ENCODE data around the gene BATF. TPM values are rescaled to one million over a fixed set of nuclear protein-coding genes. Genes with fewer than 3 reads are reported as not detected.

Gene BATF
- total RNA-seq, 2 experiments from 2014 or later = 122 to 127 TPM

DNA sequence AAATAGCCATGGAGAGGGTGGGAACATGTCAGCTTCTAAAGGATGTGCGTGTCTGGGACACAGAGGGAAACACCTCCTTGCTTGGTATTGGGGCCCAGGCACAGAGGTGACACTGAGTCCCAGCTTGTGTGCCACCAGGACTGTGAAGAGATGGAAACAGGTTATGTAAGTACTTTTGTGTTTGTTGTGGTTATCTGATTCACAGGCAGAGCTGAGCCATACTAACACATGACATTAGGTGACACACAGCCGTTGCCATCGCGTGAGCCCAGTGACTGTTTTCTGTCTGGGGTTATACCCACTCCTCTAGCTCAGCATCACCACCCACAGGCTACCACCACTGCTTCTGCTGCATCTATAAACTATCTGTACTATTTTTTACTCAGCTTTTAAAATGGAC, 44.1 kb downstream of the BATF start:
- ChIA-PET CTCF (interaction anchor here (0.9 to 2.2 kb wide), 10 partner anchors 10 to 258 kb away, joined by 3 to 13 read pairs (median 5); no protein-coding TSS in a partner anchor), POLR2A (interaction anchor here (0.6 to 1.6 kb wide), 7 partner anchors 11 to 476 kb away, joined by 3 to 7 read pairs (median 5); no protein-coding TSS in a partner anchor)

DNA sequence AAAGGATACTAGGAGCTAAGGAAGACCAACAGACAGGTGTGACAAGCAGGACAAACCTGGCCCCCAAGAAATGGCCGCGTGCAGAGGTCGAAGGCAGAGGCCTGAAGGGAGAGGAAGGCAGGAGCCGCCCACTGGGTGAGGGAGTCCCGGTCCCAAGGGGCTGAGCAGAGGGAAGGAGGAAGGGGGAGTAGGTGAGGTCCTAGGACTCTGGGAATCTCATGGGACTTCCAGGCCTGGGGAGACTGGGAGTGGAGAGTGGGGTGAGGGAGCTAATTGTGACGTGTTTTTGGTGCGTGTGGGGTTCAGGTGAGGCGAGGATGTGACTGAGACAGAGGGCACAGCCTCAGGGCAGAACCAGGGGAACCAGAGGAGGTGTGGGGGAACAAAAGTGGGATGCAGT, 44.5 kb downstream of the BATF start:
- ChIA-PET CTCF (interaction anchor here (0.9 to 2.2 kb wide), 10 partner anchors 10 to 259 kb away, joined by 3 to 13 read pairs (median 5); no protein-coding TSS in a partner anchor), POLR2A (interaction anchor here (0.6 to 1.6 kb wide), 7 partner anchors 11 to 477 kb away, joined by 3 to 7 read pairs (median 5); no protein-coding TSS in a partner anchor)

DNA sequence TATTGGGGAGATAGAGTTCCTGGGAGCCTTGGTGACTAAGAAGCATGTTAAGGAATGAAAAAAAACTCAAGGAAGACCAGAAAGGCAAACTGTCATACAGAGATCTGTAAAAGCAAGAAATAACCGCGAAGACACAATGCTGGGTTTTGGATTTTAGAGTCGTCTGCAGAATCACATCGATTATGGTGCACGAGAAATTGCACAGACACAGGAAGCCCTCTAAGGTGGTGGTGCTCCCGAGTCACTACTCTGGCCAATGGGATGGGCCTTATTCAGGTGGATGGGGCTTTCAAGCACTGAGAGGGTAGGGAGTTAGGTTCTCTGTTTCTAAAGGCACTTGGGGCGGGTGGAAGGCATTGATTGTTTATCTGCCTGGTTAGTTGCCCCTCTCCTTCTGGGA, 45.9 kb downstream of the BATF start:
- ChIA-PET CTCF (interaction anchor here (0.9 to 2.2 kb wide), 4 partner anchors 9 to 86 kb away, joined by 4 to 13 read pairs (median 8); no protein-coding TSS in a partner anchor), POLR2A (interaction anchor here (1.0 to 1.6 kb wide), 2 partner anchors 25 to 29 kb away, joined by 3 to 4 read pairs; no protein-coding TSS in a partner anchor)

DNA sequence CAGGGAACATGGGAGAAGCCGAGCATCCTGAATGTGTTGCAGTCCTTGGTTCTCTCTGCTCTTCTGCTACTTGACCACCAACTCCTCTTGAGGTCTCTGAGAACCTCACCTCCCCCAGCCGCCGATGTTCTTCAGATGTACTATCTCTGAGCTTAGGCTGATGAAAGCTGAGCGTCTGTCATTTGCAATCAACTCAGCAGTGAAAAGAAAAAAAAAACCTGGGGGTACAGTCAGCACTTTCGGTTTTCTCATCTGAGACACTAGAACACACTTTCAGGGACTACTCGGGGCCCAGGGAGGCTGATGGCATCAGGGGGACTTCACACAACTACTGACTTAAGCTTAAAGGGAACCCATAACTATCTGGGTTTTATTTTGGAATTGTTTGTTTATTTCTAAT, 46.5 kb downstream of the BATF start:
- POLR2A ChIA-PET = interaction anchor here (0.7 to 1.6 kb wide), 7 partner anchors 8 to 647 kb away, joined by 3 to 5 read pairs (median 3); partner anchors contain the start of gene BATF
- CTCF ChIA-PET = interaction anchor here (1.0 to 6.0 kb wide), 7 partner anchors 8 to 87 kb away, joined by 3 to 30 read pairs (median 5); partner anchors contain the start of gene BATF

DNA sequence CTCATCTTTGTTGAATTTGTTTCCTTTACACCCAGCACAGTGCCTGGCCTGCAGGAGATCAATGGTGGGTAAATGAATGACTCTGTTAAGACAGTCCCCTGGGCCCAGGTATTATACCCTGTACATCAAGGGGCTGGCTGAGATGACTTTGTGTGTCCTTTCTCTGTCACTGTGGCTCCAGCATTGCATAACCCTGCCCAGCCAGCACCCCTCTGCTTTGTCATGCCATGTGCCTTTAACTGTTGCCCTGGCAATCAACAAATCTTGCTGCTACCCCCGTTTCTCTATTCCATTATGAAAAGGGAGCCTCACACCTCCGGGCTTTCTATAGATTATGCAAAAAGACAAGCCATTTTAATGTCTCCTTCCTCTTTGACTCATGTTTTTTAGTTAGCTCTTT, 48.5 kb downstream of the BATF start:
- POLR2A ChIA-PET = interaction anchor here (0.6 kb wide), 1 partner anchor 451 kb away, joined by 4 read pairs; no protein-coding TSS in a partner anchor
- CTCF ChIA-PET = interaction anchor here (0.8 to 6.0 kb wide), 5 partner anchors 10 to 89 kb away, joined by 3 to 30 read pairs (median 3); no protein-coding TSS in a partner anchor

DNA sequence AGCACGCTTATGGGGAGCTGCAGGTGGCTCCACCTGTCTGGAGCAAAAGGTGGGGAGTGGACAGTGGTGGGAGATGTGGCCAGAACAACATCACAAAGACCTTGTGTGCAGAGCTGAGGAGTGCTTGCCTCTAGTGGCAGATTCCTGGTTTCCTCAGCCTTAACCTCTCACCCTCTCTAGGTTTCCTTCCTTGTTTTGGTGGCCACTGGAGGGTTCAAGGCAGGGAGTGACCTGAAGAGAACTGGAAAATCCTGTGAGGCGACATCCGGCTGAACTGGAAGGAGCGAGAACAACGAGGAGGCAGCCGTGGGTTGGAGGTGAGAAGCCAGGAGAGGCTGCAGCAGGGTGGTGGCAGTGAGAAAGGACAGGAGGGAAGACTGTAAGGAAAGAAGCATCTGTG, 49.8 kb downstream of the BATF start:
- POLR2A ChIA-PET = interaction anchor here (1.2 kb wide), 1 partner anchor 9 kb away, joined by 3 read pairs; no protein-coding TSS in a partner anchor
- CTCF ChIA-PET = interaction anchor here (0.8 to 6.0 kb wide), 3 partner anchors 12 to 85 kb away, joined by 3 to 30 read pairs (median 8); no protein-coding TSS in a partner anchor

DNA sequence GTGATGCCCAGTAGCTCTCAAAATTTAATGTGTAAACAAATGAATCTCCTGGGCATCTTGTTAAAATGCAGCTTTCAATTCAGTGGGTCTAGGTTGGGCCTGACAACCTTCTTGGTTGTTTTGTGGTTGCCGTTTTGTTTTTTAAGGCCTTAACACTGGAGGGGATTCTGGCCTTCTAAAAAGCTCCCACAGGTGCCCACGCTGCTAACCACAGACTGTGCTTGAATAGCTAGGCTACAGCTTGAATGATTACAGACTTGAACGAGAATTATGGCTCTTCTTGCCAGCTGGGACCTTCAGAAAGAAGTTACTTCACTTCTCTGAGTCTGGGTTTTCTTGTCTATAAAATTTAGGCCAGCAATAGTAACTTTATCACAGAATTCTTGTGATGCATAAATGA, 54.8 kb downstream of the BATF start:
- POLR2A ChIA-PET = interaction anchor here (1.2 to 1.4 kb wide), 2 partner anchors 8 to 10 kb away, joined by 3 to 4 read pairs; no protein-coding TSS in a partner anchor
- CTCF ChIA-PET = interaction anchor here (0.5 to 4.3 kb wide), 15 partner anchors 8 to 371 kb away, joined by 3 to 37 read pairs (median 7); partner anchors contain the start of genes ERG28 and TTLL5

DNA sequence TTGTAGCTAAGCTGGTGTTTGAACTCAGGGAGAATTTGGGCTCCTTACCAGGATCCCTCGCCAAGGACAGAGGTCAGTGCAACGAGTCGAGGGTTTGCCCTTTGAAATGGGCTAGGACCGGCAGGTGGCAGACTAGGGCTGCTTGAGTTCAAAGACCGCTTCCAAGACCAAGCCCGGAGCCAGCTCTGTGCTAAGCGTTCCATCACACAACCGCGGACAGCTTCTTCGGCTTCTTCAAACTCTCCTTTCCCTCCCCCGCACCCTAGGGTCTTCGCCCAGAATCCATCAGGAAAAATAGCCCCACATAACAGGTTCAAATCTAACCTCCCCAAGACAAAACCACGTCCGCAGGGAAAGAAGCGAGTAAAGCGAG, 55.4 kb downstream of the BATF start:
- CTCF ChIA-PET = interaction anchor here (0.6 to 4.3 kb wide), 17 partner anchors 9 to 89 kb away, joined by 3 to 37 read pairs (median 6); partner anchors contain the start of genes ERG28 and TTLL5
- POLR2A ChIA-PET = interaction anchor here (1.2 to 1.4 kb wide), 2 partner anchors 9 to 11 kb away, joined by 3 to 4 read pairs; no protein-coding TSS in a partner anchor

DNA sequence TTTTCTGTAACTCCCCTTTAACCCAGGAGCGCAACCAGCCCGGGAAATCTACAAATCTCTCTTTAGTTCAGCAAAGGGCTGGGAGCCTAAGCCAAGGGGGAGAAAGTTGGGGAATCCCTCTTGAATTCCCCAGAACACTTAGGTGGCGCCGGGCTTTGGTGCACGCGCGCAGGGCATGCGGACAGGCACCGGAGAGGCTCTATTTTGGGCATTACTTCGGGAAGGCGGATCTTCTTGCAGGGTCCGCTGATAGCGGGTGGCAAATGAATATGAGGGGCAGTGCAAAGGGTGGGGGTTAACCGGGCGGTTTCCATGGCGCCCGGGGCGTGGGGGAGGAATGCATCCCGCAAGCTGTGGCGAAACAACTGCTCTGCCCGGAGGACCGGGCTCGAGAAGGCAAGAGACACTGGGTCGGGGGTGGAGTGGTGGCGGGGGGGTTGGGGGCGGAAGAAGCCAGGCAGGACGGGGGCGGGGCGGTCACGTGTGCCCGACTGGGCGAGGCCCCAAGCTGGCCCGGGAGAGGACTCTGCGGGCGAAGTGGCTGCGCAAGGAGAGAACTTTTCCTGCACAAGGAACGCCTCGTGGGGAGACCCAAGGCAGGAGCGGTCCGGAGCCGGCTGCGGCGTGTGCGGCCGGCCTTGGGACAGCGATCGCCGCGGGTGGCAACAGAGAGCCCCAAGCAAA, 56.0 kb downstream of the BATF start, which contains the start of gene FLVCR2:
FLVCR2 (plus strand) TSS at position 519 of the 684 bp plus-strand sequence. CDS start 353 bp downstream, outside the sequence.
- CTCF ChIA-PET = interaction anchor here (0.6 to 4.3 kb wide), 16 partner anchors 10 to 132 kb away, joined by 3 to 37 read pairs (median 6); partner anchors contain the start of genes ERG28 and TTLL5
- POLR2A ChIA-PET = interaction anchor here (1.2 to 1.4 kb wide), 2 partner anchors 9 to 11 kb away, joined by 3 to 4 read pairs; no protein-coding TSS in a partner anchor

DNA sequence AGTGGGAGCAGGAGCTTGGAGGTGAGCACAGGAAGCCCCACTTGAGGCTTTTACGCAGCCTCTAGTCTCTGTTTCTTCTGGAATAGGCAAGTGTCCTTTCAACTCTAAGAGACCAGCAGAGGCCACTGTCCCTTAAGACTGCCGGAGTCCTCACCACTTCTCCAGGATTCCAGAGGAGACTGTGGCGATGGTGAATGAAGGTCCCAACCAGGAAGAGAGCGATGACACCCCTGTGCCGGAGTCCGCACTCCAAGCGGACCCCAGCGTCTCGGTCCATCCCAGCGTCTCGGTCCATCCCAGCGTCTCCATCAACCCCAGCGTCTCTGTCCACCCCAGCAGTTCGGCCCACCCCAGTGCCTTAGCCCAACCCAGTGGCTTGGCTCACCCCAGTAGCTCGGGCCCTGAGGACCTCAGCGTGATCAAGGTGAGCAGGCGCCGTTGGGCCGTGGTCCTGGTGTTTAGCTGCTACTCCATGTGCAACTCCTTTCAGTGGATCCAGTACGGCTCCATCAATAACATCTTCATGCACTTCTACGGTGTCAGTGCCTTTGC, 56.6 kb downstream of the BATF start:
- POLR2A ChIA-PET = no interaction called here

DNA sequence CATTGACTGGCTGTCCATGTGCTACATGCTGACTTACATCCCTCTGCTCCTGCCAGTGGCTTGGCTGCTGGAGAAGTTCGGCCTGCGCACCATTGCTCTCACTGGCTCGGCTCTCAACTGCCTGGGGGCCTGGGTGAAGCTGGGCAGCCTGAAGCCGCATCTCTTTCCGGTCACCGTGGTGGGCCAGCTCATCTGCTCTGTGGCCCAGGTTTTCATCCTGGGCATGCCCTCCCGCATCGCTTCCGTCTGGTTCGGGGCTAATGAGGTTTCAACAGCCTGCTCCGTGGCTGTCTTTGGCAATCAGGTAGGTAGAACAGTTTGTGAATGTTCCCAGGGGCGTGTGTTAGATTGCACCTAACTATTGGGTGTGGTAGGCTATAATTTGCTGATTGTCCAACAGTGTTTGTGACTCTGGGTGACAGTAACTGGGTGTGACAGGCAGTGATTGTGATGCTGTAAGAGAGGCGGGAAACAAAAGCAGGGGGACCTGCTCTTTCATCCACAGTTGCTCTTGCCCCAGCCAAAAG, 57.1 kb downstream of the BATF start:
- ChIA-PET CTCF (interaction anchor here (4.3 kb wide), 1 partner anchor 74 kb away, joined by 37 read pairs; no protein-coding TSS in a partner anchor), POLR2A (no interaction called here)

More for the DNA sequence above, 56.6 kb downstream of the BATF start:
- CTCF ChIA-PET = interaction anchor here (0.6 to 4.3 kb wide), 4 partner anchors 43 to 131 kb away, joined by 3 to 37 read pairs (median 4); no protein-coding TSS in a partner anchor

DNA sequence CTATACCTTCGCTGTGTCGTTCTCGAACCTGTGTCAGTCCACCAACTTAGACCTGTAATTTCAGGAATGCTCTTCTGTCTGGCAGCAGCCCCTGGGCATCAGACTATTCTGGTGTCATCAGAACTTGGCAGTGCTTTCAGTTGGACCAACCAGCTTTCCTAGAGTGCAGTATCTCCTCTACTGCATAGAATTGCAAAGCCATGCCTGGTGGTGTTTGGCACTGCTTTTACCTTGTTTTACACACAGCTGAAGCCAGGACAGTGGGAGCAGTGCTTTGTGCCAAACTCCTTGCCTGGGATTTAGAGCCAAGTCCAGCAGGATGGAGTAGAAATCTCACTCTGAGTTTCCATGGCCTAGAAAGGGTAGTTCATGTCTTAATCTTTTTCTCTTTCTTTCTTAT, 57.6 kb downstream of the BATF start:
- CTCF ChIA-PET = no interaction called here
- POLR2A ChIA-PET = no interaction called here

DNA sequence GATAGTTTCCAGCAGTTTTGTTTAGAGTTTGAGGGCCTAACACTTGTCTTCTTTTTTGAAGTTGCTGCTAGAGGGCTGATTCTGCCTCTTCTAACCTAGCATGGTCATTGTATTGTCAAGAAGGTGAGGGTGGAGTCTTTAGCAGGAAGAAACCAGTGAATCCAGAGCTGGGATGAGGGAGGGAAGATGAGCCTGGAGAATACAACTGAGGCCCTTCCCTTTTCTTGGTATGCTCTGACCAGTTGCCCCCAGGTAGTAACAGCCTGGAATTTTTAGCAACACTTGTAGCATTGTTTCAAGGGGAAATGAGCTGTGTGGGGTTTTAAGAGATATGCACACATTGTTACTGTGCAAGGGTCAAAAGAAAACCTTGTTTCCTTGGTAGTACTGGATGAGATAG, 65.1 kb downstream of the BATF start:
- ChIA-PET POLR2A (no interaction called here), CTCF (no interaction called here)

DNA sequence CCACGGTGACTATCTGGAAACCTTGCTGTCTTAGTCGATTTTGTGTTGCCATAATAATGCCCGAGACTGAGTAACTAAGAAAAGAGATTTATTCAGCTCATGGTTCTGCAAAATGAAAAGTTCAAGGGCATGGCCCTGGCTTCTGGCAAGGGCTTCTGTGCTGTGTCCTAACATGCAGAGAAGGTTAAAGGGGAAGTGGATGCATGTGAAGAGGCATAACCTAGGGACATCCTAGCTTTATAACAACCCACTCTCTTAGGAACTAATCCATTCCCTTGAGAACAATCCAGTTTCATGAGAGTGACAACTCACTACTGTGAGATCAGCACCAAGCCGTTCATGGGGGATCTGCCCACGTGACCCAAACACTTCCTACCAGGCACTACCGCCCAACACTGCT, 67.7 kb downstream of the BATF start:
- ChIA-PET CTCF (interaction anchor here (0.9 to 1.5 kb wide), 2 partner anchors 12 to 118 kb away, joined by 3 to 4 read pairs; no protein-coding TSS in a partner anchor), POLR2A (no interaction called here)

DNA sequence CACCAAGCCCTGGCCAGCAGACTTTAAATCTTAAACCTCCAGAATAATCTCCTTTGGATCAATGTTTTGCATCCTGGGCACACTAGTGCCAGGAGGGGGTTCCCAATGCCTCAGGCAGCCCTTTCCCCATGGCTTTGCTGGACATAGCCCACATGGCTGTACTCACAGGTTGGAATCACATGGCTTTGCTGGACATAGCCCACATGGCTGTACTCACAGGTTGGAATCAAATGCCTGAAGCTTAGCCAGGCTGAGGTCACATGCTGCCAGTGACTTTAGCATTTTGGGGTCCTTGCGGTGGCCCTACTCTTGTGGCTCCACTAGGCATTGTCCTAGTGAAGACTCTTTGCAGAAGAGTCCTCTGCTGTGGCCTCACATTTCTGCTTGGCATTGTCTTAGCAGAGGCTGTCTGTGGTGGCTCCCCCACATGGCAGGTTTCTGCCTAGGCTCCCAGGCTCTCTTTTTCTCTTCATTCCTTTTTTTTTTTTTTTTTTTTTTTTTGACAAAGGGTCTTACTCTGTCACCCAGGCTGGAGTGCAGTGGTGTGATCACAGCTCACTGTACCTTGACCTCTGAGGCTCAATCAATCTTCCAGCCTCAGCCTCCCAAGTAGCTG, 69.2 kb downstream of the BATF start:
- ChIA-PET POLR2A (no interaction called here), CTCF (interaction anchor here (0.6 to 1.5 kb wide), 3 partner anchors 14 to 104 kb away, joined by 3 to 5 read pairs (median 4); no protein-coding TSS in a partner anchor)

DNA sequence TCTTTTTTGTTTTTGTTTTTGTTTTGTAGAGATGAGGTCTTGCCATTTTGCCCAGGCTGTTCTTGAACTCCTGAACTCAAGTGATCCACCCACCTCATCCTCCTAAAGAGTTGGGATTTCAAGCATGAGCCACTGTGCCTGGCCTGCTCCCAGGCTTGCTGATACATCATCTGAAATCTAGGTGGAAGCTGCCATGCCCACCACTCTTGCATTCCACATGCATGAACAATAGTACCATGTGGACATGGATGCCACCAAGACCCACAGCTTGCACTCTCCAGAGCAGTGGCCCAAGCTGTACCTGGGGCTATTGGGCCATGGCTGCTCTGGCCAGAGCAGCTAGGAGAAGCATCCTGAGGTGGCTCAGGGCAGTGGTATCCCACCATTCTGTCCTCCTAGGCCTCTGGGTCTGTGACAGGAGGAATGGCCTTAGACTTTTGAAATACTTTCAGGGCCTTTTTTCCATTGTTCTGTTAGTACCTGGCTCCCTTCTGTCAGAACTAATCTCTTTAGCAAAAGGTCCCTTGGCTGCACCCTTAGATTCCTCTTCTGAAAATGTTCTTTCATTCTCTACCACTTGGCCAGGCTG, 69.8 kb downstream of the BATF start:
- ChIA-PET POLR2A (no interaction called here), CTCF (interaction anchor here (0.6 to 0.7 kb wide), 2 partner anchors 31 to 103 kb away, joined by 4 to 5 read pairs; no protein-coding TSS in a partner anchor)

DNA sequence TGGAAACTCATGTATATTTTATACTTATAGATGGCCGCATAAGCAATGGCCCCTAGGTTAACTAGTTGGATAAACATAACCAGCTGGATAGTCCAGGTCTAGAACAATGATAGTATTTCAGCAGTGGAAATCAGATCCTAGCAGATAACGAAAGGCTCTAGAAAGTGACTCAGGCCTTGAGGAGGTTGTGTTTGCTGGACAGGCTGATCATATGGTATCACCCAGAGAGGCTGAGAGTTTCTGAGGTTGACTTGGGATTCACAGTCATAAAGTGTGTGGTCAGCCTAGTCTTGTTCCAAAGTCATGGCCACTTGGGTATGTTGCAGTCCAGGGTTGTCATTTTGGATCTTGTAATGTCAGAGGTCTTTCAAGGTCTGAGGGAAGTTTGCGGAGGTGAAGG, 73.0 kb downstream of the BATF start:
- CTCF ChIA-PET = interaction anchor here (0.6 kb wide), 1 partner anchor 21 kb away, joined by 3 read pairs; no protein-coding TSS in a partner anchor
- POLR2A ChIA-PET = no interaction called here
